ENCODE measurements around the gene RBM20. TPM values are rescaled to one million over a fixed set of nuclear protein-coding genes. Genes with fewer than 3 reads are reported as not detected.
"Not testable (repeated sequence)": the region's sequence is repeated elsewhere in the genome, so short reads cannot be mapped to it uniquely, and the experiment has no call there.

RBM20 gene
- total RNA-seq, 1 donor from 2014 or later, result 1.0 TPM

DNA sequence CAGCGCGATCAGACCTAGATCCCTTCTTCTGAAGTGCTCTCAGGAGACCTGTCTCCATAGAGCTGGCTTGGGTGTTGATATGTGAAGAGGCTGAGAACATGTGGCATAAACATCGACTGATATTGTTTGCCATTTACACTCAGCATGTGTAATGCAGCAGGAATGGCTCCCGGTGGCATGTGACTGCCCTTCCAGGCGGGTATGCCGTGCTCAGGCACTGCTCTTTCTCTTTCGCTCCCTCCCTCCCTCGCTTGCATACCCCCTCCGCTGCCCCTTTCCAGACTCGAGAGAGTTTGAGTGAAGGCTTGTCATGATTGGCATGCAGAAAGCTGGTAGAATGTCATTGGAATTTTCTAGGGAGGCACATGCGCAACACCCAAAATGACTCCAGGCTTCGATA is 120.2 kb downstream of the RBM20 start:
- Mint-ChIP-seq H3K4me3 (ENCODE audit: unreplicated experiment) (no peak overlapping the region), H3K4me1 (ENCODE audit: unreplicated experiment) (peaks cover 7% of the 10 kb centered on the region), H3K36me3 (ENCODE audit: low read depth, unreplicated experiment) (no peaks in the 10 kb centered on the region), H3K27me3 (ENCODE audit: unreplicated experiment) (peaks cover 3% of the 10 kb centered on the region), H3K9me3 (ENCODE audit: unreplicated experiment) (no peaks in the 10 kb centered on the region), H3K27ac (ENCODE audit: unreplicated experiment) (no peak overlapping the region)
- DNase-seq (ENCODE audit: low spot score), result no peak
- TF ChIP-seq CTCF (IDR thresholded peaks at IDR 0.05; ENCODE audit: unreplicated experiment), result no peak

DNA sequence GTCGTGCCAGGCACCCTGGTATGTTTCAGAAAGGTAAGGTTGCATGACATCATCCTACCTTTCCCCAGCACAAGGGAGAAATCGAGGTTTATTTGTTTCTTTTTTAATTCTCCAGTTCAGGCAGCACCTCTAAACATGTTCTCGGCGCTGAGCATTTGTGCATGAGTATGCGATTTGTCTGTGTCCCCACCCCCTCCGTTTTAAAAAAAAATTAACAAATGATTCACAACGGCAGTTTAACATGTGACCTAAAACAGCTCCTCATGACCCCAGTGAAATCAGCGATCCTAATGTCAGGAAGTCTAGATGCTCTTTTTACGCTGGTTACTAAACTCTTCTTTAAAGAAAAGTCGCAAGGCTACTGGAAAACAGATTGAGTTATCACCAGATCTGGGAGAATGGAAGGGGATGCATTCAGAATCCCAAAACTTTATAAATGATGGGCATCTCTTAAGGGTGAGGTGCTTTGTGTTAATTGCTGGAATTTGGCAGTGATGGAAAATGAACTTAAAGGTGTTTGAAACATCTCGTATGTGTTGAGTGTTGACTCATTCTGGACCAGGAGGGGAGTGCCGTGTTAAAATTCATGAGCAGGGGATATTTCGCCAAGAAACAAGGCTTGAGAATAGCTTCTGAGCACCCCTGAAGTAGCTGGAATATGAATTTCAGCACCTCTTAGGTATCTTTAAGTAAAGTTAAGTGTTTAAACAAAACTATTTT is 120.8 kb downstream of the RBM20 start:
- Mint-ChIP-seq H3K4me3 (ENCODE audit: unreplicated experiment) (no peak overlapping the region), H3K9me3 (ENCODE audit: unreplicated experiment) (no peaks in the 10 kb centered on the region), H3K36me3 (ENCODE audit: low read depth, unreplicated experiment) (no peaks in the 10 kb centered on the region), H3K4me1 (ENCODE audit: unreplicated experiment) (peaks cover 2% of the 10 kb centered on the region), H3K27me3 (ENCODE audit: unreplicated experiment) (peaks cover 3% of the 10 kb centered on the region), H3K27ac (ENCODE audit: unreplicated experiment) (no peak overlapping the region)
- no peak for DNase-seq (ENCODE audit: low spot score)
- no peak for TF ChIP-seq CTCF (IDR thresholded peaks at IDR 0.05; ENCODE audit: unreplicated experiment)

GRCh38 chr10:110765513-110766319 is 121.6 kb downstream of the RBM20 start:
- no peak overlapping the region for H3K4me3 Mint-ChIP-seq (ENCODE audit: unreplicated experiment)
- no peak for TF ChIP-seq CTCF (IDR thresholded peaks at IDR 0.05; ENCODE audit: unreplicated experiment)
- H3K27me3 Mint-ChIP-seq (ENCODE audit: unreplicated experiment), result peaks cover 3% of the 10 kb centered on the region
- H3K9me3 Mint-ChIP-seq (ENCODE audit: unreplicated experiment), result no peaks in the 10 kb centered on the region
- H3K27ac Mint-ChIP-seq (ENCODE audit: unreplicated experiment), result no peak overlapping the region
- no peaks in the 10 kb centered on the region for H3K4me1 Mint-ChIP-seq (ENCODE audit: unreplicated experiment)
- H3K36me3 Mint-ChIP-seq (ENCODE audit: low read depth, unreplicated experiment), result no peaks in the 10 kb centered on the region
- DNase-seq (ENCODE audit: low spot score), result no peak

DNA sequence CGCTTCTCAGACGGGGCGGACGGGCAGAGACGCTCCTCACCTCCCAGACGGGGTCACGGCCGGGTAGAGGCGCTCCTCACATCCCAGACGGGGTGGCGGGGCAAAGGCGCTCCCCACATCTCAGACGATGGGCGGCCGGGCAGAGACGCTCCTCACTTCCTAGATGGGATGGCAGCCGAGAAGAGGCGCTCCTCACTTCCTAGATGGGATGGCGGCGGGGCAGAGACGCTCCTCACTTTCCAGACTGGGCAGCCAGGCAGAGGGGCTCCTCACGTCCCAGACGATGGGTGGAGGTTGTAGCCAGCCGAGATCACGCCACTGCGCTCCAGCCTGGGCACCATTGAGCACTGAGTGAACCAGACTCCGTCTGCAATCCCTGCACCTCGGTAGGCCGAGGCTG is 123.5 kb downstream of the RBM20 start:
- H3K9me3 Mint-ChIP-seq (ENCODE audit: unreplicated experiment); H3K4me3 Mint-ChIP-seq (ENCODE audit: unreplicated experiment); H3K27me3 Mint-ChIP-seq (ENCODE audit: unreplicated experiment); H3K4me1 Mint-ChIP-seq (ENCODE audit: unreplicated experiment); H3K27ac Mint-ChIP-seq (ENCODE audit: unreplicated experiment); H3K36me3 Mint-ChIP-seq (ENCODE audit: low read depth, unreplicated experiment); DNase-seq (ENCODE audit: low spot score): not testable (repeated sequence)

DNA sequence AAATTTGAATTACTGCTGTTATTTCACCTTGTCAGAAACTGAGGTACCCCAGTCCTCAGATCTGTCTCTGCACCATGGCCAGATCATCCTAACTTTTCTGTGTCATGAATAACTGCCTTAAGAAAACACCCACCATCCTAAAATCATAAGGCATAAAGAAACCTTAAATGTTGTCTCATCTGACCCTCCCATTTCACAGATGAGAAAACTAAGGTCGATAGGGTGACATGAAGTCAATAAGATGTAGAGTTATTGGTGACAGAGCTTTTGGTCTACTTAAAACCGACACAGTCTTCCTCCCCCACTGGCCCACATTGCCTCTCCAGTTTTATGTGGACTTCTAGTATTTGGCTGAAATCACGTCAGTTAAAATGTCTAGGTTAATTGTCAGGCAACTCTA is 126.1 kb downstream of the RBM20 start:
- Mint-ChIP-seq H3K9me3 (ENCODE audit: unreplicated experiment) (no peaks in the 10 kb centered on the region), H3K27ac (ENCODE audit: unreplicated experiment) (no peak overlapping the region), H3K4me1 (ENCODE audit: unreplicated experiment) (no peaks in the 10 kb centered on the region), H3K27me3 (ENCODE audit: unreplicated experiment) (peaks cover 1% of the 10 kb centered on the region), H3K36me3 (ENCODE audit: low read depth, unreplicated experiment) (no peaks in the 10 kb centered on the region), H3K4me3 (ENCODE audit: unreplicated experiment) (no peak overlapping the region)
- no peak for TF ChIP-seq CTCF (IDR thresholded peaks at IDR 0.05; ENCODE audit: unreplicated experiment)
- DNase-seq (ENCODE audit: low spot score), result no peak
